IPS-18a (cell line): Measurements from ENCODE around the gene DLEC1.

Experiments used
- H3K27ac ChIP-seq: one replicate; pipeline ENCODE4 v1.5.1; 2013; ENCODE audit warnings: low read length
- H3K27me3 ChIP-seq: one replicate; pipeline ENCODE4 v1.6.1; 2013; ENCODE audit warnings: mild to moderate bottlenecking, low read length; ENCODE audit not compliant: control insufficient read depth, insufficient read depth
- H3K36me3 ChIP-seq: one replicate; pipeline ENCODE4 v1.6.1; 2013; ENCODE audit warnings: low read depth, low read length; ENCODE audit not compliant: control insufficient read depth
- H3K4me1 ChIP-seq: one replicate; pipeline ENCODE4 v1.6.1; 2013; ENCODE audit warnings: low read depth, low read length; ENCODE audit not compliant: control insufficient read depth
- H3K4me3 ChIP-seq: one replicate; pipeline ENCODE4 v1.5.1; 2013; ENCODE audit warnings: low read length
- H3K9ac ChIP-seq: one replicate; pipeline ENCODE4 v1.6.1; 2013; ENCODE audit warnings: mild to moderate bottlenecking, low read length, moderate library complexity
- H3K9me3 ChIP-seq: one replicate; pipeline ENCODE4 v1.6.1; 2013; ENCODE audit warnings: low read depth, low read length; ENCODE audit not compliant: control insufficient read depth

DLEC1 gene

DNA sequence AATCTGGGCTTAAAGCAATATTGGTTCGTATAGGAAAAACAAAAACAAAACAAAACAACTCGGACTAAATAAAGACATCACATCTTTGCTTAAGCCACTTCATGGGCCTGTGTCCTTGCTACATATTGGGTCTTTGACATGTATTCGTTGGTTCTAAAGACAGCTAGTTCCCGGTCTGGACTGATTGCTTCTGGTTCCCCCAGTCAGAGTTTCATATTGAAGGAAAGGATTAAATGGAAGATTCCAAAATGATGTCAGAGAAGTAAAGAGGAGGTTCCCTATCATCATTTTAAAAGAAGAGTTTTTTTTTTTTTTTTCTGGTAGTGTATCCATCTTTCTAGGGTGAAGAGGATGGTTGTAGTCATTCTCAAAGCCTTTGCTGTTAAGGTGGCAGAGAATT is 128.6 kb downstream of the DLEC1 start:
- Histone ChIP-seq H3K9me3 (no peaks in the 10 kb centered on the region), H3K4me3 (no peak overlapping the region), H3K27ac (no peak overlapping the region), H3K27me3 (no peaks in the 10 kb centered on the region), H3K36me3 (no peaks in the 10 kb centered on the region), H3K4me1 (no peaks in the 10 kb centered on the region), H3K9ac (no peak overlapping the region)

DNA sequence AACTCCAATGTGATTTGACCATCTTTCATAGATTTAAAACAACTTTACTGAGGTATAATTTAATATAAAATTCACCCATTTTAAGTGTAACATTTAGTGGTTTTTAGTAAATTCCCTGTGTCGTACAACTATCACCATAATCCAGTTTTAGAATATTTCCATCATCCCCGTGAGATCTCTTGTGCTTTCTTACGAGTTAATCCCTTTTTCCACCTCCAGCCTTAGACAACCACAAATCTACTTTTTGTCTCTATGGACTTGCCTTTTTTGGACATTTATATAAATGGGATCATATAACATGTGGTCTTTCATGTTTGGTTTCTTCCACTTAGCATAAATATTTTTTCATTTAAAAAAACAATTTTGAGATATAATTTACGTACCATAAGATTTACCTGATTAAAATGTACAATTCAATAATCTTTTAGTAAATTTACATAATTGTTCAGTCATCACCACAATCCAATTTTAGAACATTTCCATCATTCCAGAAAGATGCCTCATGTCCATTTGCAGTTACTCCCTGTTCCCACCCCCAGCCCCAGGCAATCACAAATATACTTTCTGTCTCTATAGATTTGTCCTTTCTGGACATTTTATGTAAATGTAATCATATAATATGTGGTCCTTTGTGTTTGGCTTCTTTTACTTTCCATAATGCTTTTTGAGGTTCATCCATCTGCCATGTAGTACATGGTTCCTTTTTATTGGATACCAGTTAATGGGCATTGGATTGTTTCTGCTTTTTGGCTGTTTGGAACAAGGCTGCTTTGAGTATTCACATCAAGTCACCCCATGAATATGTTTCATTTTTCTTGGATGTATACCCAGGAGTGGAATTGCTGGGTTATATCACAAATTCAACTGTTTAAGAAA is 129.4 kb downstream of the DLEC1 start:
- Histone ChIP-seq H3K27me3 (no peaks in the 10 kb centered on the region), H3K4me3 (no peak overlapping the region), H3K27ac (no peak overlapping the region), H3K9me3 (no peaks in the 10 kb centered on the region), H3K4me1 (peaks cover 2% of the 10 kb centered on the region), H3K36me3 (no peaks in the 10 kb centered on the region), H3K9ac (no peak overlapping the region)

DNA sequence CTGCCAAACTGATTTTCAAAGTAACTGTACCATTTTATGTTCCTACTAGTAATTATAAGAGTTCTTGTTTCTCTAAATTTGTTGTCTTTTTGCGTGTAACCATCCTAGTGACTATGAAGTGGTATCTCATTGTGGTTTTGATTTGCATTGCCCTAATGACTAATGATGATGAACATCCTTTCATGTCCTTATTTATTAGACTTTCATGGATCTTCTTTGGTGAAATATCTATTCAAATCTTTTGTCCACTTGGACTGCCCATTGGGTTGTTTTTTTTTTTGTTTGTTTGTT is 130.0 kb downstream of the DLEC1 start:
- Histone ChIP-seq H3K4me3 (no peak overlapping the region), H3K9ac (no peak overlapping the region), H3K36me3 (no peaks in the 10 kb centered on the region), H3K9me3 (no peaks in the 10 kb centered on the region), H3K27me3 (no peaks in the 10 kb centered on the region), H3K4me1 (peaks cover 7% of the 10 kb centered on the region), H3K27ac (no peak overlapping the region)

DNA sequence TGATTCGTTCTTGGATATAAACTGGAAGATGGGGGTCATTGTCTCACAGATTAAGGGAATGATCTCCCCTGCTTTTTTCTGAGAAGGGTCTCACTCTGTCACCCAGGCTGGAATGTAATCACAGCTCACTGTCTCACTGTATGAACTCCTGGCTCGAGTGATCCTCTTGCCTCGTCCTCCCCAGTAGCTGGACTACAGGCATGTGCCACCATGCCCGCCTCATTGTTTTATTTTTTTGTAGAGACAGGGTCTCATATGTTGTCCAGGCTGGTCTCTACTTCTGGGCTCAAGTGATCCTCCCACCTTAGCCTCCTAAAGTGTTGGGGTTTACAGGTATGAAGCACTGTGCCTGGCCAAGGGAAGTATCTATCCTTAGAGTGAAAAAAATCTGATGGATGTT is 131.7 kb downstream of the DLEC1 start:
- Histone ChIP-seq H3K9me3 (no peaks in the 10 kb centered on the region), H3K4me1 (peaks cover 8% of the 10 kb centered on the region), H3K27ac (no peak overlapping the region), H3K4me3 (no peak overlapping the region), H3K9ac (no peak overlapping the region), H3K27me3 (no peaks in the 10 kb centered on the region), H3K36me3 (no peaks in the 10 kb centered on the region)

DNA sequence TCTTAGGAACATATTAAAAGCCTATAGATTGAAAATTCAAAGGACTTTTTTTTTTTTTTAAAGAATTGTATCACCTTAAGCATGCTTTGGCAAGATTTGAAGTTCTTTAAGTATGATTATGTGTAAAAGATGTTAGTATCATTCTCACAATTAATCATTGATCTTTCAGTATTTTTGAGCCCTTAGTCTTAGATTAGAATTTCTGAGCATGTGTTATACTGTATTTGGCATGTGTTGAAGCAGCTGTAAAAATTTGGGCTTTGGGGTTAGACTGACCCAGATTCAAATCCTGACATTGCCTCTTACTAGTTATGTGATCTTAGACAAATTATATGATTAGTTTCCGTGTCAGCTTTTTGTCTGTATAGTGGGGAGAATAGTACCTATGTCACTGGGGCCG is 132.6 kb downstream of the DLEC1 start:
- Histone ChIP-seq H3K4me1 (peaks cover 8% of the 10 kb centered on the region), H3K9me3 (no peaks in the 10 kb centered on the region), H3K27ac (no peak overlapping the region), H3K9ac (no peak overlapping the region), H3K27me3 (no peaks in the 10 kb centered on the region), H3K36me3 (no peaks in the 10 kb centered on the region), H3K4me3 (no peak overlapping the region)
